Bronchus fibroblast of lung (primary cell): ENCODE results near the gene PLEKHA3. TPM values are rescaled to one million over a fixed set of nuclear protein-coding genes. Genes with fewer than 3 reads are reported as not detected.

Experiments used
- total RNA-seq: library from RNA; depleted of rRNA; stranded (reverse); fragments of >200 nt; gene quantifications from 2 replicates; pipeline ENCODE4 v1.2.3, GENCODE V29; 2015

The PLEKHA3 gene
- total RNA-seq, result 2.7 and 4.3 TPM in 2 replicates

DNA sequence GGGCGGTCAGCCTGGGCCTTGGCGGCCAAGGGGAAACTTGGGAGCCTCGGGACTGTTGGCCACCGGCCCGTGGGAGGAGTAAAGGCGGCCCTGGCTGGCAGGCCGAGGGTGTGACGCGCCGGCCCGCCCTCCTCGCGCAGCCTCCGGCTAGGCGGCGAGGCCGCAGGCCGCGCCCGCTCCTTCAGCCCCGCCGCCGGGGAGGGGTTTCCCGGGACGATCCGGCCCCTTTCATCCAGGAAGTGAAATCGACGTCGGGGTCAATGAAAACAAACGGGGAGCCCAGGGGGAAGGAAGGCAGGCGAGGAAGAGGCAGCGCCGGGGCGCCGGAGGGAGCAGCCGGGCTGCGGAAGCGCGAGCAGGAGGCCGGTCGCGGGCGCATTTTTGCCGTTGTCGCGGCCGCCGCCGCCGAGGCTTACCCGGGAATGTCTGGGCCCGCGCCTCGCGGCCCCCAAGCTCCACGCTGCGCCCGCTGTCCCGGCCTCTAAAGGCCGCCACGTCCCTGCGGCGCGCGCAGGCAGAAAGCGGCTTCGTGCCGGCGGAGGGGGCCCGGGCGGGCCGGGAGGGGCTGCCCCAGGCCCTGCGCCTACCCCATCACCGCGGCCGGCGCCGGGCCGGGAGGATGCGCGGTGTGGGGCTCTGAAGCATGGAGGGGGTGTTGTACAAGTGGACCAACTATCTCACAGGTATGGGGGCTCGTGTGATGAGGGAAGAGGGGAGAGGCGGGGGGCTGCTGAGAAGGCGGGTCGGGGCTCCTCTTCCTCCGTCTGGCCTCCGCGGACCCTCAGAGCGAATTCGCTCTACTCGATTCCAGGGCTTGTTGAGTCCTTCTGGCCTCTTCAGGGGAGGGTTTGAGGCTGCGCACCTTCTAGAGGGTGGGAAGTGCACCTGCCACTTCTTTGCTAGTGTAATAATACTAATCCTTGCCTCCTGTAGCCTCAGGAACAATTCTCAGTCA, at the start of gene PLEKHA3:
PLEKHA3 (plus strand) TSS at position 231 of the 955 bp plus-strand sequence; CDS start at position 644, 413 bp downstream.

DNA sequence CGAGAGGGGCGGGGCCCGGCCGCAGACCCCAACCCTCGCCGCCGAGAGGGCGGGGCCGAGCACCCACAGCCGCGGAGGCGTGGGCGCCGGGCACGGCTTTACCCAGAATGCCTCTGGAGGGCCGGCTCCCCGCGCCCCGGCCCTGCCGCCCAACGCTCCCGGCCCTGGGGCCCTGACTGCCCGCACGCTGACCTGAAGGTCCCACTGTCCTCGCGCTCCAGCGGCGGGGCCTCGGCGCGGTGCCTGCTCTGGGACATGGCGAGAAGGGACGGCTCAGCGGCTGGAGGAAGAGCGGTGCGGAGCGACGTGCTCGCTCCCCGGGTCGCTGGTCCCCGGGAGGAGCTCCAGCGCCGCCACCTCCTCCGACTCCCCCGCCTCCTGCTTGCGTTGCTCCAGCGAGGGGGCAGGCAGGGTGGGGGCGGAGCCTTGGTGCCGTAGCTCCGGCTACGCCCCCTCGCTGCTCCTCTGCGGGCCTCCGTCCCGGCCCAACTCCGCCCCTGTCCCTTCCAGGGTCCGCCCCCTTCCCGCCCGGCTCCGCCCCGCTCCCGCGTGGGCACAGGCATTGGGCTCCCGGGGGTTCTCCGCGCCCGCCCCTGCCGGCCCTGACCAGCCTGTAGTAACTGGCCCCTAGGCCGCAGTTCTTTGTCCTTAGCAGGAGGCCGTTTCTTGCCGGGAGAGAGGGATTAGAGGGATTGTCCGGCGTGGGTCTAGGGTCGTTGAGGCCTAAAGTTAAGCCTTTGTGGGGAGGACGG, 29.3 kb upstream of the PLEKHA3 start, which contains the start of the genes PJVK and PRKRA:
PJVK (plus strand) TSS at position 605 of the 752 bp plus-strand sequence. CDS start 2,032 bp downstream, outside the sequence.
PRKRA (minus strand) TSS at position 402 of the 752 bp plus-strand sequence; CDS start at position 257, 145 bp downstream.

DNA sequence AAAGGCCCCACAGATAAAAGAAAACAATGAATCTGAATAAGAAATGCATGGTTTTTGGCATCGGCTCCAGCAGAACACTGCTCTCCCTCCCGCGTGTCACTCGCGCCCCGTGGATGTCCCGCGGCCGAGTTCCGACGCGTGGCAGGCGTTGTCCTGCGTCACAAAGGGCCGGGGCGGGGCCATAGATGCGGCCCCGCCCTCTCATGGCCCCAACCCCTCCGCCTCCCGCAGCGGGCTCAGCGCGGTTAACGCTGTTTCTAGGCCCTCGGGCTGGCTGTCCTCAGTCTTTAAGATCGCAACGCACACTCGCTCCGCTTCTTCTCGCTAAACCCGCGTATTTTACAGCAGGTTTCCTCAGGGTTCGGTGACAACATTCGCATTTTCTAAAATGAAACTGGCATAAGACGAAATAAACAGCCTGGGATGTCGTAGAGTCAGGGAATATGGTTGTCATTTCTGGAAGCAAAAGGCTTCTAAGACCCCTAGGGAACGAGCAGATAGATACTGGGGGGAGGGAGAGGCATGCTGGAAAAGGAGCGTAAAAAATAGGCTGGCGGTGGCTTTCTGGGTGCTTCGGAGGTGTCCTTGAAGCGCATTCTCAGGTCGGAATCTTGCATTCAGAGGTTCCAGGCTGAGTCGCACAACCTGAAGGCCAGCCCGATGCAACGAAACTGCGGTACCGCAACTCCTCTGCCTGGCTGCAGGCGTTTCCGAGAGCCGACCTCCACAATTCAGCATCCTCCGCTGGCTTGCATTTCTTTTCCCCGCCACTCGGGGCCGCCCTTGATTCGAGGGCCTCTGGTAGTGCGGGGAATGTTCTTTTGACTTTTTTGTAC, 1.6 kb upstream of the PLEKHA3 start, which contains the start of gene FKBP7:
FKBP7 (minus strand) TSS at position 162 of the 836 bp plus-strand sequence; CDS start at position 61, 101 bp downstream.

Other genes with a start within 250 kb of the PLEKHA3 start
- 47.4 and 55.0 TPM in 2 replicates for gene PRKRA, start 29.3 kb upstream of the PLEKHA3 start, total RNA-seq
- 0.84 and 0.89 TPM in 2 replicates for gene PJVK, start 29.1 kb upstream of the PLEKHA3 start, total RNA-seq
- gene FKBP7, start 1.9 kb upstream of the PLEKHA3 start, total RNA-seq, result 42.4 and 42.5 TPM in 2 replicates